Cerebellar nuclear complex (tissue), 1 donor: ENCODE results near the gene OR2M5.

Experiments used
- DNase-seq, 2 experiments: peaks; one replicate each; lab custom pipeline; 2025; lab: John Stamatoyannopoulos, UW

Gene OR2M5

GRCh38 chr1:248144513-248145198 is at the start of gene OR2M5:
TSS of gene OR2M5 (plus strand) at chr1:248145148. CDS start at chr1:248145148, 0 bp downstream.
- DNase-seq, result no peak

DNA sequence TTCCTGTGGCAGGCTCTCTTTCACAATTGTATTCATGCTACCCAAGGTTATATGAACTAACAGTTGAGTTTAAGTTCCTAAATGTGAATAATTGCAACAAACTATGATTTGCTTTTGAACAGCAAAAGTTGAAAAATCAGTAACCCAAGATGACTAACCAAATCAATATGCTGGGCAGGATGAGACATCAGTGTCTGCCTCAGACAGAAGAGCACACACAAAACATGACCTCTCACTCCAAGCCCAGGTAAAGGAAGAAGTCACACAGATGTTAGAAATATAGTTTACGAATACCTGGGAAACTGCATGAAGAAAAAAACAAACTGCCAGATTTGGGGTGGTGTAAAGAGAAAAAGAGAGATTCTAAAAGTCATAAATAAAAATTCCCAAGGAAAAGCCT is 46.4 kb upstream of the OR2M5 start:
- DNase-seq, result no peak

DNA sequence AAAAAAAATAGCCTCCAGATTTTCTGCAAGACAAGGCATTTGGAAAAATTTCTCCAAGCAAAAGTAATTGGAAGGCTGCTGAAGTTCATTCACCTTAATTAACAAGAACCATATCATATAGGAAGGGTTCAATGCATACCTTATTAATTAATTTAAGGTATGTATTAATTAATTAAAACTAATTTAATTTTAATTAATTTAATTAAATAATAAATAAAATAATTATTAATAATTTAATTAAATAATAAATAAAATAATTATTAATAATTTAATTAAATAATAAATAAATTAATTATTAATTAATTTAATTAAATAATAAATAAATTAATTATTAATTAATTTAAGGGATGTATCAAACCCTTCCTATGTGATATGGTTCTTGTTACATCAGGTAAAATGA is 42.1 kb upstream of the OR2M5 start:
- no peak for DNase-seq

DNA sequence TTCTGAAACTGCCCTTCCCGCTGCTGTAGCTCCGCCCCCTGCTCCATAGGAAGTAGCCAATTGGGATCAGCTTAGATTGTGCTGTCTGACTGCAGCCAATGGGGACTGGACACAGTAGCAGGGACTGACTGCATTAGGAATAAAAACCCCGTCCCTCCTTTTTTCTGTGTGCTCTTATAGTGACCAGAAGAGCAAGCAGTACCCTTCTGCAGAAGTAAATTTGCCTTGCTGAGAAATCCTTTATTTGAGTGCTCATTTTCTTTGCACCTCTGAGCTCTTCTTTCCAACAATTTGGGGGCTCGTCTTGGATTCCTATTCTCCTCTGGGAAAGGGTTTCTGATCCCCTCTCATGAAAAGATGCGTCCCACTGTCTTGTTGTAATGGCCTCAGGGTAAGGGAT is 33.8 kb upstream of the OR2M5 start:
- DNase-seq, result no peak

DNA sequence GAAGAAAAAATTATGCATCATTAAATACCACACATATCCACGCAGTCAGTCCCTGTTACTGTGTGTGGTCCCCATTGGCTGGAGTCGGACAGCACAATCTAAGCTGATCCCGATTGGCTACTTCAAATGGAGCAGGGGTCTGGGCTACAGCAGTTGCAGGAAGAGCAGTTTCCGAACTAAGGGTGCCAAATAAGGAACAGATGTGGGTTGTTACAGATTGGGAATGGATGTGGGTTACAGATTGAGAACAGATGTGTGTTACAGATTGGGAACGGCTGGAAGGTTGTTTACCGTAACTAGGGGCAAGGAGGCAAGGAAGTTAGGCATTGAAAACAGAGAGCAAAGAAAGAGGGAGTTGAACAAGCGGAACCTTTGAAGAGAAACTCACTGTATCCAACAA is 30.1 kb upstream of the OR2M5 start:
- DNase-seq, result no peak

DNA sequence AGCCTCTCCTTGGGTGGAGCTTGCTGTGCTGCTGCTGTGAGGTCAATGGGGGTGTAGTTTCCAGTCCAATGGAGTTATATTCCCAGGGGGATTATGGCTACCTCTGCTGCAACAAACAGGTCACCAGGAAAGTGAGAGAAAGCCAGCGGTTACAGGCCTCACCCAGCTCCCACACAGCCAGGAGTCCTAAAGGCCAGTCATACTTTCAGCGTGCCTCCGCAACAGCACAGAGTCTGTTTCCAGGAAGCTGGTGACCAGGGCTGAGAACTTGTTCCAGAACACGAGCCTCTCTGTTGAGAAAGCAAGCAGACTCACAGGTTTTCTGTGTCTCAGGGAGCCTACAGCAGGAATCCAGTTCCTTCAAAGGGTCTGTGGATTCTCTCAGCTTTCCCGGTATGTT is 17.3 kb upstream of the OR2M5 start:
- DNase-seq, result no peak

DNA sequence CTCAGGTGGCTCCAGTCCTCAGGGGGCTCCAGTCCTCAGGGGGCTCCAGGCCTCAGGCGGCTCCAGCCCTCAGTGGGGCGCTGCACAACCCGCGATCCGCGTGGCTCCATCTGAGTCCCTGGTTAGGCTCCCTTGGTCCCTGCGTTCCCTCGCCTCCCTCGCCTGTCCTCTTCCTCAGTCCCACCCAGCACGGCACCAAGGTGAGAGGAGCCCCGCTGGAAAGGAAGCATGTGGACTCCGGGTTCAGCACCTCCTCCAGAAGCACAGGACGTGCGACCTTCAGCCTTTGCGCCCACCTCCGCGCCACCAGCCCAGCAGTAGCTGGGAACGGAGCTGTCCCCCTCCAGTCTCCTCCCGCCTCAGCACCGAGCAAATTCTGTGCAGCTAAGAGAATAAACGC is 8.1 kb upstream of the OR2M5 start:
- no peak for DNase-seq

DNA sequence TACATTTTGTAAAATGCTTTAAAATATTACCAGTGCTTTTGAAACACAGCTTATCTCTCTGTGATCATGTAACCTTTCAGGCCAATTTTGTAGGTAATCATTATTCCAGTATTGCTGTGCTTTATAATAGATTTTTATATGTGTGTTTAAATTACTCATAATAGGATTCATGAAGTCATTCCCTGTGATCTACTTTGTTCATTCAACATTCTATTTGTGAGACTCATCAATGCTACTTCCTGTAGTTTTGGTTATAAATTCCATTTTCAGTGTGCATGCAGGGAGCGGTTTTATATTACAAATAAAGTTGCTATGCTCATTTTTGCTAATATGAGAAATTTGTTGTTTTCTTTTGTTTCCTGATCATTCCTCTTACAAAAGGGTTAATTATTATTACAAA is 4.1 kb upstream of the OR2M5 start:
- no peak for DNase-seq

GRCh38 chr1:248143311-248143710 is 1.6 kb upstream of the OR2M5 start:
- no peak for DNase-seq

- DNase-seq, result no peak
Measured at GRCh38 chr1:248152056-248152827, 7.3 kb downstream of the OR2M5 start.

- DNase-seq, result no peak
Measured at GRCh38 chr1:248155927-248156326, 11.0 kb downstream of the OR2M5 start.

GRCh38 chr1:248158758-248159157 is 13.8 kb downstream of the OR2M5 start:
- no peak for DNase-seq

GRCh38 chr1:248164031-248164430 is 19.1 kb downstream of the OR2M5 start:
- no peak for DNase-seq

DNA sequence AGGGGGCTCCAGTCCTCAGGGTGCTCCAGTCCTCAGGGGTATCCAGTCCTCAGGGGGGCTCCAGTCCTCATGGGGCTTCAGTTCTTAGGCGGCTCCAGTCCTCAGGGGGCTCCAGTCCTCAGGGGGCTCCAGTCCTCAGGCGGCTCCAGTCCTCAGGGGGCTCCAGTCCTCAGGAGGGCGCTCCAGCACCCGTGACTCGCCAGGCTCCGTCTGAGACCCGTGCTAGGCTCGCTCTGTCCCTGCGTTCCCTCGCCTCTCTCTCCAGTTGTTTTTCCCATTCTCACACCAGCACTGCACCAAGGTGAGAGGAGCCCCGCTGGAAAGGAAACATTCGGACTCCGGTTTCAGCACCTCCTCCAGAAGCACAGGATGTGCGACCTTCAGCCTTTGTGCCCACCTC is 20.2 kb downstream of the OR2M5 start:
- no peak for DNase-seq

- no peak for DNase-seq
Measured at GRCh38 chr1:248174521-248174920, 29.6 kb downstream of the OR2M5 start, which contains the start of gene OR2M2. TSS of gene OR2M2 (plus strand) at chr1:248174821. CDS start at chr1:248179986, 5,165 bp downstream.

GRCh38 chr1:248183996-248184395 is 39.0 kb downstream of the OR2M5 start:
- no peak for DNase-seq

- no peak for DNase-seq
Measured at GRCh38 chr1:248187363-248187762, 42.4 kb downstream of the OR2M5 start.

DNA sequence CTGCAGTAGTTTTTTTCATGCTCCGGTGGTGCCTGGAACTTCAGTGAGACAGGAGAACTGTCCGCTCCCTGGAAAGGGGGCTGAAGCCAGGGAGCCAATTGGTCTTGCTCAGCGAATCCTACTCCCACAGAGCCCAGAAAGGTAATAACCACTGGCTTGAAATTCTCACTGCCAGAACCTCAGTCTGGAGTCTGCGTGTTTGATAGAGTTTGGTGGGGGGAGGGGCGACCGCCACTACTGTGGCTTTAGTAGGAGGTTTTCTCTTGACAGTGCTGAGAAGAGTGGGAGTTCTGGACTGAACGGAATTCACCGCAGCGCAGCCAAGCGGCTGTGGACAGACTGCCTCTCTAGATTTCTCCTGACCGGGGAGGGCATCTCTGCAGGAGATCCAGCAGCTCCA is 44.1 kb downstream of the OR2M5 start:
- DNase-seq, result no peak

GRCh38 chr1:248194117-248194516 is 49.2 kb downstream of the OR2M5 start:
- no peak for DNase-seq
